ENCODE results near the gene CCDC178.

DNA sequence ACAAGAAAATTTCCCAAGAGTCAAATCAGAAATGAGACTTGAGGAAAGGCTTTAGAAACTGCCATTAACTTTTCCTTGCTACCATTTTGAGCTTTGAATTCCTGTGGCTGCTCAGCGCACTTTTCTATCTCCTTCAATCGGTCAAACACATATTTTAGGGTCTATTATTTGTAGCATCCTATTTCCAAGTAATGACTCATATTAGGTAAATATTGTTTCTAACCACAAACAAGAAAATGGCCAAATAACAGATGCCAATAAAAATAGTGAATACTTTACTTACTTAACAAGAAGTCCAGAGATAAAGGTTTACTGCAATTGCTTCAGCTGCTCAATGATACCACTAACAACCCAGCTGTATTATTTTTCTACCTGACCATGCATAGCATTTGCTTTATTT is 29.7 kb upstream of the CCDC178 start:
- TF ChIP-seq CTCF (IDR thresholded peaks at IDR 0.05), result no peak
- no peak for TF ChIP-seq POLR2A (IDR thresholded peaks at IDR 0.05)
